NCI-H2107 treated with DMSO at 0.1 percent for 48 hours (cell line): ENCODE measurements around the gene C1RL.
"Not testable (repeated sequence)": the region's sequence is repeated elsewhere in the genome, so short reads cannot be mapped to it uniquely, and the experiment has no call there.

Source experiments
- DNase-seq: peaks from one replicate; lab custom pipeline; 2025; ENCODE audit not compliant: unreplicated experiment; lab: John Stamatoyannopoulos, UW

C1RL gene

DNA sequence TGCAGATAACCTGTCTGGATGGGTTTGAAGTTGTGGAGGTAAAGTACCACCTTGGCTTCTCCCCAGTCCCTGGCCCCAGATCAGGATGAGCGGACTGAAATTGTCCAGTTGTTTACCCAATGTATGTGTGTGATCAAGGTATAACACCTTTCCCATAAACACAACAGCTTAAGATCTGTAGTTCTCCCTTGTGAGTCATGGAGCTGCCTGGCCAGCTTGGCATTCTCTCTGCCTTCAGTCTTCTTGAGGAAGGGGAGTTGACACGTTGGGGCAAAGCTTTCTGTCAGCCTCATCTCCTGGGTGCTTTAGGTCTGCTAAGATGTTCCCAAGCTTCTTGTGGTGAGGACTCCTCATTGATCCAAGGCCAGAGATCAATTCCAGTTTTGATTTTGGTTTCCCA is 42.4 kb downstream of the C1RL start:
- no peak for DNase-seq

GRCh38 chr12:7065073-7065623 is 43.9 kb downstream of the C1RL start:
- DNase-seq: no peak

DNA sequence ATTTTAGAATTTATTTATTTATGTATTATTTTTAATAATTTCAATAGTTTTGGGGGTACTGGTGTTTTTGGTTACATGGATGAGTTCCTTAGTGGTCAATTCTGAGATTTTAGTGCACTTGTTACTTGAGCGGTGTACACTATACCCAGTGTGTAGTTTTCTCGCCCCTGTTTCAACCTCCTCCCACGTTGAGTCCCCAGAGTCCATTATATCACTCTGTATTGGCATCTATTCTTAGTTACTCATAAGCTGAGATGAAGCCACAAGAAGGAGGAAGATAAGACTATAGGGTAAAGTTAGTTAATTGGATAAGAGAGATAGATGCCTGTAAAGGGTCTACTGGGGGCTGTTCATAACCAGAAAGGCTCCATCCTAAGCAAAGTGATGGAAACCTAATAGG is 44.5 kb downstream of the C1RL start:
- DNase-seq: no peak

- DNase-seq: no peak
Observed at GRCh38 chr12:7061596-7061995, 47.4 kb downstream of the C1RL start.

GRCh38 chr12:7061138-7061537 is 47.9 kb downstream of the C1RL start:
- DNase-seq: no peak

GRCh38 chr12:7060353-7060954 is 48.6 kb downstream of the C1RL start, which contains the start of gene C1S:
C1S (plus strand) TSS chr12:7060718; CDS start chr12:7061913, 1,195 bp downstream.
- no peak for DNase-seq

- no peak for DNase-seq
Observed at GRCh38 chr12:7059780-7060179, 49.2 kb downstream of the C1RL start.

- DNase-seq: no peak
Observed at GRCh38 chr12:7058850-7059395, 50.1 kb downstream of the C1RL start.

- DNase-seq: no peak
Observed at GRCh38 chr12:7058163-7058845, 50.7 kb downstream of the C1RL start.

- not testable (repeated sequence) for DNase-seq
Observed at GRCh38 chr12:7055736-7056135, 53.3 kb downstream of the C1RL start.

DNA sequence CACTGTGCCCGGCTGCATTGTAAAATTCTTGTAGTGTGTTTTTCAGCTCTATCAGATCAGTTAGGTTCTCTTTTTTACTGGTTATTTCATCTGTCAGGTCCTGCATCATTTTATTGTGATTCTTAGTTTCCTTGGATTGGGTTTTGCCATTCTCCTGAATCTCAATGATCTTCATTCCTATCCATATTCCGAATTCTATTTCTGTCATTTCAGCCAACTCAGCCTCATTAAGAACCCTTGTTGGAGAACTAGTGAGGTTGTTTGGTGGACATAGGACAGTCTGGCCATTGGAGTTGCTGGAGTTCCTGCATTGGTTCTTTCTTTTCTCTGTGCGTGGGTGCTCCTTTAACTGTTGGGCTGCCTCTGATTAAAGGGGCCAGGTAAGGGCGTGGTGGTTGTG is 54.1 kb downstream of the C1RL start:
- DNase-seq: no peak

DNA sequence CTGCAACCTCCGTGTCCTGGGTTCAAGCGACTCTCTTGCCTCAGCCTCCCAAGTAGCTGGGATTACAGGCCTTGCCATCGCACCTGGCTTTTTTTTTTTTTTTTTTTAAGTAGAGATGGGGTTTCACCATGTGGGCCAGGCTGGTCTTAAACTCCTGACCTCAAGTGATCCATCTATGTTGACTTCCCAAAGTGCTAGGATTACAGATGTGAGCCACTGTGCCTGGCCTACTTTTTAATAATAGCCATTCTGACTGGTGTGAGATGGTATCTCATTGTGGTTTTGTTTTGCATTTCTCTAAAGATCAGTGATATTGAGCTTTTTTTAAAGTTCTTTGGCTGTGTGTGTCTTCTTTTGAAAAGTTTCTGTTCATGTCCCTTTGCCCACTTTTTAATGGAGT is 59.0 kb downstream of the C1RL start:
- not testable (repeated sequence) for DNase-seq

DNA sequence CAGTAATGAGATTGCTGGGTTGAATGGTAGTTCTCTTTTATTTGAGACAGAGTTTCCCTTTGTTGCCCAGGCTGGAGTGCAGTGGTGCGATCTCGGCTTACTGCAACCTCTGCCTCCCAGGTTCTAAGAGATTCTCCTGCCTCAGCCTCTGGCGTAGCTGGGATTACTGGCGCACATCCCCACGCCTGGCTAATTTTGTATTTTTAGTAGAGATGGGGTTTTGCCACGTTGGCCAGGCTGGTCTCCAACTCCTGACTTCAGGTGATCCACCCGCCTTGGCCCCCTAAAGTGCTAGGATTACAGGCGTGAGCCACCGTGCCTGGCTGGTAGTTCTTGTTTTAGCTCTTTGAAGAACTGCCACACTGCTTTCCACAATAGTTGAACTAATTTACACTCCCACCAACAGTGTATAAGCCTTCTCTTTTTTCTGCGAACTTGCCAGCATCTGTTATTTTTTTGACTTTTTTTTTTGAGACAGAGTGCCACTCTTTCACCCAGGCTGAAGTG is 59.5 kb downstream of the C1RL start:
- not testable (repeated sequence) for DNase-seq

GRCh38 chr12:7047306-7047705 is 61.7 kb downstream of the C1RL start:
- no peak for DNase-seq

DNA sequence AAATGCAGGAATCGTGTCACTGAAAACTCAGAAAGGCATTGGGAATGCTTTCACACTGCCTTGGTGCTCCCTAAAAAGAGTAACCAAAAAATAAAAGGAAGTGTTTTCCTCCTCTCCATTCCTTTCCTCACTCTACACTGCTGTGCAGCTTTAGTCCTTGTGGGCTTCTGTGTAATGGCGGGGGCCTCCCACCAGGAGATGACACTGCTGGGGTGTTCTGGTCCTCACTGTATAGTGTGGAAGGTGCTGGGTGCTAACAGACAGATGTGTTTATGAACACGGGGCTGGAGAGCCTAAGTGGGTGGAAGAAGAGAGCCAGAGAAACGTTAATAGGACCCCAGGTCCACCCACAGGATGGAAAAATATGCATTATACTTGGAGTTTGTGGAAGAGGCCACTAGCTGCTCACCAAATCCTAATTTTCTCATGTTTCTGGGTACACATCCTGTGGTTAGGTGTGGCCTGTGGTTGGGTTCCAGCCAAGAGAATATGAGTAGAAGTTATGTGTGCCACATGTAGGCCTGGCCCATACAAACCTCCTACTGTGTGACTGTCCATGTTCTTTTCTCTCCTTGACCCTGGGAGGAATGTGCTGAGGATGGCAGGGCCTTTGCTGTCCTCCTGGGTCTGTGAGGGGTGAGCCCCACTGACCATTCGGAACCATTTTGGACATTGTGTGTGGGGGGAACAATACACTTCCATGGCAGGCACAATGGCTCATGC is 62.5 kb downstream of the C1RL start:
- no peak for DNase-seq

DNA sequence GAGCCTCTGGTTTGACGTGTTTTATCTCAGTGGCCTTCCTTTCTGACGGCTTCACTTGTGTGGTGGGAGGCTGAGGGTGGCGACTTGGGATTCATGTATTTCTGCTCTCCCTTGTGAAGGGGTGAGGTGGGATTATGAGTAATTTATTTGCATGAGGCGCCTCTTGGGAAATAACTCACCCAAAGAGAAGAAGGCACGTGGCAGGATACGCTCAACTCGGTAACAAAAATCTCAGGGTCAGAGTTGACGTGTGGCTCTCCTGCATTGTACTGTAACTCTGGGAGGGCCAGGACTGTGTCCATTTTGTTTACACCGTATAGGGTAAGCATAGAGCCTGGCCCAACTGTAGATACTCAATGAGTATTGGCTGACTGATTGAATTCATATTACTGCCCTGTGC is 63.1 kb downstream of the C1RL start:
- DNase-seq: no peak
